OCI-M2 (cell line): Measurements from ENCODE around the gene CAMTA1.

Source experiments
- DNase-seq: peaks from one replicate; lab custom pipeline; 2025; ENCODE audit not compliant: unreplicated experiment; lab: John Stamatoyannopoulos, UW

CAMTA1 gene

DNA sequence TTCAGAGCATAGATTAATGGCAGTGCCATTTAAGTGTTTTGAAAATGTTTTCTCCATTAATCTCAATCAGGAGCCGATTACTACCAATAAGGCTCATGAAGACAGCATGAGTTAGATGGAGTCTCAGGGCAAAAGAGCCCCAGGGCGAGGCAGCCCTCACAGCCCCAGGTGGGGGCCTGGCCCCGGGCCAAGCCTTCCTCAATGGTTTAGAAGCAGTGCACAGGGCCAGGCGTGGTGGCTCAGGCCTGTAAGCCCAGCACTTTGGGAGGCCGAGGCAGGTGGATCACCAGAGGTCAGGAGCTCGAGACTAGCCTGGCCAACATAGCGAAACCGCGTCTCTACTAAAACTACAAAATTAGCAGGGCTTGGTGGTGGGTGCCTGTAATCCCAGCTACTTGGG is 637.7 kb downstream of the CAMTA1 start:
- no peak for DNase-seq

DNA sequence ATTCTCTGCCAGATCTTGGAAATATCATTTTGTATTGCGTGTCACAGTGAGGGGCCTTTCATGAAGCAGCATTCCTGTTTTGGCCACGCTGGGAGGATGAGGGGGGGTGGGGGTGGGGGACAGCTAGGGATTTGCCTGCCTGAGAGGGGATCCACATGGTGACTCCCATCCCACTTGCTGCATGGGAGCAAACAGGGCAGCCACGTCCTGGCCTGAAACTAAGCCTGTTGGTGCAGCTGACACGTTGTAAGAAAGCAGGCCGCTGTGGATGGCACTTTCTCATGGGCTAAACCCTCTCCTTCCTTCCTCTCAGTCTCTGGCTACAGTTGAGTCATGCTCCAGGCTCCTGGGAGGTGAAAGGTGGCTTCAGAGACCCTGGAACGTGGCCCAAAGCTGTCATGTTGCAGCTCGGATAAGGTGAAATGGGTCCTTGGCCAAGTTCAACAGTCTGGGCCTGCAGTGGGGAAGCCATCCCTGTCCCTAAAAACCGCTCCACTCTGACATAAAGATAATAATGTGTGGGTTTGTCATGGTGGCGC is 639.2 kb downstream of the CAMTA1 start:
- DNase-seq = no peak

DNA sequence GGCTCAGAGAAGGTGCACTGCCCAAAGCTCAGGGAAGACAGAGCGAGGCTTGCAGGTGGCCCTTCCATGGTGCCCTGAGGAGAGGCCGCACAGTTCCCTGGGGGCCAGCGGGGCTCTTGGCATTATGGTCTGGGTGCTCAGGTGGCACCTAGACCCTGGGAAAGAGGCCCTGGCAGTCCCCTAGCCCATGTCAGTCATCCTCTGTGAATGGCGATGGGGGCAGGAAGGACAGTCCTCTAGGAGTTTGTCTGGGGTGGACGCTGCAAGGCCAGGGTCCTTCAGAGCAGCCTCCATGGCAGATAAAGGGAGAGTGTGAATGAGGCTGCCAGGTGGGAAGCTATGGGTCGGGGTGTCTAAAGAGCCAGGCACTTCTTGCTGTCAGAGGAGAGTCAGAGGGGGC is 640.0 kb downstream of the CAMTA1 start:
- DNase-seq = no peak

DNA sequence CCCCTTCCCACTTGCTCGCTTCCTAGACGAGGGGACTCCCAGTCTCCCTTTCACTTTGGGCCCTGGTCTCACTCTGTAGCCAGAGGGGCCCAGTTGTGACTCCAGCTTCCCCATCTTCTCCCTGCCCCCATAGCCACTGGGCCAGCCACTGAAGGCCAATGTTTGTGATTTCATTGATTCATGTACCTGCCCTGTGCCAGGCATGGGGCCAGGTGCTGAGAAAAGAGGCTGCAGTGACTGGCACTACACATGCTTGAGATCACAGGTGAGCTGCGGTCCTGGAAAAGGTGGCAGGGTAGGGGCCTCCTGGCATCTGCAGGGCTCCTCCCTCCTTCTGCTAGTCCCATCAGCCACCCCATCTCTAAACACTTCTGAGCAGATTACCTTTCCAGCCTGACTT is 640.5 kb downstream of the CAMTA1 start:
- DNase-seq = no peak

DNA sequence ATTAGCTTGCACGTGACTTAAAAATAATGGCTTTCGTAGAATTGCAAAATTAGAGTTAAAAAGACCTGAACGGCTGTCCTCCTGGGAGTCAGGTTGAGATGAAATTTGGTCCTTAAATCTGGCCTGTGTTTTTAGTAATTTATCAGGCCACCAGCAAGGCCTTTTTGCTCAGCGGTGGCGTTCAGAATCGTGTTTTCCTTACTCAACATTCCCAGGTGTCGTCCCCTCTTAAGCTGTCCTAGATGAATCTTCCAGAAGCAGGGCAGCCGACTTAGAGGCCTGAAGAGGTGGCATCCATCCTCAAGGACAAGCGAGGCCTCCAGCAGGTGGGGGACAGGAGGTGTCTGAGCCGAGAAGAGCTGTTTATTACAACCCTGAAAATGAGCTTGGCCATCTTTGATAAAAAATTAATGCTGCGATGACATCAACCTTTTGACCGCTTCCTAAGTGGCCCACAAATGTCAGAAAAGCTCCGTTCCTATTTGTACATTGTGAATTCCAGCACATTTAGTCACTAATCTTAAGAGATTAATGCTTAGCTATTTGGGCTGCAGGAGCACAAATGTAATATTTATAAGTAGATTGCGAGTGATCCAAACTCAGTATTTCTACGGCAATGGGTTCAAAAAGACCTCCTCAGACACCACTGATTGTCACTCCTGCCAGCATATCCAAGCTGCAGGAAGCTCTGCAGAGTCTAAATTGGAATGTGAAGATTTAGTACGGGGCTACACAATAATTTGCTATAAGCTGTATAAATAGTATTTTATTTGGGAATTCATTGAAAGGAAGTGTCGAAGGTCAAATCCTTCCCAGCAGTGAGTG is 641.7 kb downstream of the CAMTA1 start:
- DNase-seq = no peak

DNA sequence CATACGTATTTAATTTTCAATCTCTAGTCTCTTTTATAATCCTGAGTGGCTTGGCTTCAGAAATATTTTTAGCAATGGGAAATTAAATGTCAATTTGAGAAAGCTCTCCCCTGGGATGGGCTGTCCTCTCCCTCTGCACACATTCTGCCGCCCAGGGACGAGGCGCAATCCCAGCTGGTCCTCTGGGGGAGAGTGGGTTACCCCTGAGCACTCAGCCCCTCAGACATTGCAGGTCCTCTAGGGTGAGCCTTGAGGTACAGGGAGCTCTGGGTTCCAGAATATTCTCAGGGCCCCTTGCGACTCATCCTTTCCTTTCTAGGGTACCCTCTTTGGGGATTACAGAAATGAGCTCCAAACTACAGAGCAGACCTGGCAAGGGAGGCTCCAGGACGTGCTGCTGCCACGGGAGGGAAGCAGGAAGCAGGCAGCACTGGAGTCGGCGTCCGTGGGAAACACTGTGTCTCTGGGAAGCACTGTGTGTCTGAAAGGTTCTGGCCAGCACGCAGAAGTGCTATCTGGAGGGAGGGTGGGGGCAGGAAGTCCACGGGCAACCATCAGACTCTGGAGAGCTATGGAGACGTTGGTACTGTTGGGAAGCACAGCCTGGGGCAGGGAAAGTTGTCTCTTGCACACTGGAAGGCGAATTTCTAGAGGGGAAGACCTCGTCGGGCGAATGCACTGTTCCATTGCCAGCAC is 642.5 kb downstream of the CAMTA1 start:
- DNase-seq = no peak

DNA sequence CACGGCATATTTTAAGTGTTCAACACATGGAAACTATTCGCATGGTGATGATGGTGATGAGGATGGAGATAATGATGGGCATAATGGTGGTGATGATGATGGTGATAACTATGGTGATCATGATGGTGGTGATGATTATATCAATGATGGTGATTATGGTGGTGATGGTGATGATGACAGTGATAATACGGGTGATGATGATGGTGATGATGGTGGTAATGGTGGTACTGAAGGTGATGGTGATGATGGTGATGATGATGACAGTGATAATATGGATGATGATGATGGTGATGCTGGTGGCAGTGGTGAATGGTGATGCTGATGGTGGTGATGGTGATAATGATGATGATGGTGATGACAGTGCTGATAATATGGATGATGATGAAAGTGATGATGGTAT is 644.0 kb downstream of the CAMTA1 start:
- no peak for DNase-seq

DNA sequence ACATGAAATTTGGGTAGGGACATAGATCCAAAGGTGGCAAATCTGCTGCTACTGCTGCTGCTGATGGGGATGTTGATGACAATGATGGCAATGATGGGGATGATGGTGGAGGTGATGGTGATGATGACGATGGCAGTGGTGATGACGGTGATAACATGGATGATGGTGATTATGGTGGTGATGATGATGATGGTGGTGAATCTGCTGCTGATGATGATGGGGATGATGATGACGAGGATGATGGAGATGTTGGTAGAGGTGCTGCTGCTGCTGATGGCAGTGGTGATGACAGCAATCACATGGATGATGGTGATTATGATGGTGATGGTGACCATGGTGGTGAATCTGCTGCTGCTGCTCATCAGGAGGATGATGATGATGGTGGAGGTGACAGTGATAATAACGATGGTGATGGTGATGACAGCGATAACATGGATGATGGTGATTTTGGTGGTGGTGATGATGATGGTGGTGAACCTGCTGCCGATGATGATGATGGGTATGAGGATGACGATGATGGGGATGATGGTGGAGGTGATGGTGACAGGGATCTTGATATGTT is 644.9 kb downstream of the CAMTA1 start:
- DNase-seq = no peak

DNA sequence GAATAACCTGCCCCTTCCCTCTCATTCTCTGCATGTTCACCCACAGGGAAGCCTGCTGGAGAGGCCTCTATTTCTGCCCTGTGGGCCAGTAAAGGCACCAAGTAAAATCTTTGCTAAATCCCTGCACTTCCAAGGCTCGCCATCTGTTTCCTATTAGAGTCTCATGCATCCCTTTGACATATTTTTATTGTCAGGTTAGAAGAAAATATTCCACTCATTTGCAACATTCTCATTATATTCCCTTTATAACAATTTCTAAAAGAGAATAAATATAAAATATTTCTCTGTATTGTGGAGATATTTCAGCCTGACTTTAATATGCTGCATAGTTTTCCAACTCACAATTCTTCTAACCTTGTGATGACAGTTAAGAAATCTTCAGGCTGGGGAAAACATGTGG is 645.4 kb downstream of the CAMTA1 start:
- DNase-seq = no peak

DNA sequence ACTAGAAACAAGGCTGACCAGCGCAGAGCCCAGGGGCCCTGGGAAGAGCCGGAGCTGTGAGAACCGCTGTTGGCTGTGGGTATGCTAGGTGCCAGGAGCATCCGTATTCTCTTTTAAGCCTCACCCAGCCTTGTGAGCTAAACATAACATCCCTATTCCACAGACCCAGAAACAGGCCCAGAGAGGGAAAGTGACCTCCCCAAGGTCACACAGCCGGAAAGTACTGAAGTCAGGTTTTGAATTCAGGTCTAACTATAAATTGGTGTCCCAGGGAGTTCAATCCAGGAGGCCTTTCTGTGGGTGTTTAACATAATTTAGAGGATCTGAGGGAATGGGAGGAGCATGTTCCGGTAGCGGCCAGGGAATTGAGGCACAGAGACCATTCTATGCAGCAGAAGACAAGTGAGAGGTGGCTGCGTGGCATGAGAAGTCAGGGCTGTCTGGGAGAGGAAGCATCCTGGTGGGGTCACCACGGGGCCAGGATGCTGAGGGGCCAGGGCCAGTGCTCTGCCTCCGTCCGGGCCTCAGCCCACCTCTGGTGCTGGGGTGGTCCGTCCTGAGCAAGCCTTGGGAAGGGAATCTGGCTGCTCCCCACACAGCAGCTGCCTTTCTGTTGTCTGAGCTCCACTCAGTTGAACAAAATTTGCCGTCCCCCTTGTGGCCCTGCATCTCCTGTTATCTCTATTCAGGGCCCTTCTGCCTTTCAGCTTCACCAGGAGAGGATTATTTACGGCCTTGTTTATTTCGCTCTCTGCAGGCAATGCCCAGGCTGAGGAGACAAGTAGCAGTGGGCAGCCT is 647.0 kb downstream of the CAMTA1 start:
- DNase-seq = no peak

DNA sequence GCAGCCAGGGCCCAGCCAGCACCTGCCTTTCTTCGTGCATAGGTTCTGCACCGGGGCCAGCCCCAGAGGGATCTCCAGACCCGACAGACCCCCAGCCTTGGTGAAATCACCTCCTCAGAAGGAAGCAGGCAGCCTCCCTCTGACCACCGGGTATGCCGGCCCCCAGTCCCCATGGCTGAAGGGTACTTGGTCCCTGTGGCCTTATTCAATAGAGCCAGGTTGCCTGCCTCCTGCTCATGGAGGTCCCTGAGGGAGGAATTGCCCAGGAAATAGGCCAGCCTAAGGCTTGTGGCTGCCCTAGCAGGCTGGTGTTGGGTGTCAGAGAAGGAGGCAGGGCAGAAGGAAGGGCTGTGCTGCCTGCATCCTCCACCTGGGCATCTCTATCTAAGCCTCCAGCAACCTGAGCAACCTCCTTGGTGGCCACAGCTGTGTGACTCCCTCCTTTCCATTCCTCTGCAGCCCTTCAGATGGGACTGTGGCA is 647.7 kb downstream of the CAMTA1 start:
- no peak for DNase-seq

DNA sequence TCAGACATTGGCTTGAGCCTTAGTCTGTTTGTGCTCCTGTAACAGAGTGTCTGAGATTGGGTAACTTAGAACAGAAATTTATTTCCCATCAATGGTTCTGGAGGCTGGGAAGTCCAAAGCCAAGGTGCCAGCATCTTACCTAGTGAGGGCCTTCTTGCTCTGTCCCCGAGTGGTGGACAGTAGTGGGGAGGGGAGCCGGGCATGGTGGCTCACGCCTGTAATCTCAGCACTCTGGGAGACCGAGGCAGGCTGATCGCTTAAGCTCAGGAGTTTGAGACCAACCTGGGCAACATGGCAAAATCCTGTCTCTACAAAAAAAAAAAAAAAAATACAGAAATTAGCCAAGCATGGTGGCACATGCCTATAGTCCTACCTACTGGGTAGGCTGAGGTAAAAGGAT is 649.3 kb downstream of the CAMTA1 start:
- DNase-seq = no peak

DNA sequence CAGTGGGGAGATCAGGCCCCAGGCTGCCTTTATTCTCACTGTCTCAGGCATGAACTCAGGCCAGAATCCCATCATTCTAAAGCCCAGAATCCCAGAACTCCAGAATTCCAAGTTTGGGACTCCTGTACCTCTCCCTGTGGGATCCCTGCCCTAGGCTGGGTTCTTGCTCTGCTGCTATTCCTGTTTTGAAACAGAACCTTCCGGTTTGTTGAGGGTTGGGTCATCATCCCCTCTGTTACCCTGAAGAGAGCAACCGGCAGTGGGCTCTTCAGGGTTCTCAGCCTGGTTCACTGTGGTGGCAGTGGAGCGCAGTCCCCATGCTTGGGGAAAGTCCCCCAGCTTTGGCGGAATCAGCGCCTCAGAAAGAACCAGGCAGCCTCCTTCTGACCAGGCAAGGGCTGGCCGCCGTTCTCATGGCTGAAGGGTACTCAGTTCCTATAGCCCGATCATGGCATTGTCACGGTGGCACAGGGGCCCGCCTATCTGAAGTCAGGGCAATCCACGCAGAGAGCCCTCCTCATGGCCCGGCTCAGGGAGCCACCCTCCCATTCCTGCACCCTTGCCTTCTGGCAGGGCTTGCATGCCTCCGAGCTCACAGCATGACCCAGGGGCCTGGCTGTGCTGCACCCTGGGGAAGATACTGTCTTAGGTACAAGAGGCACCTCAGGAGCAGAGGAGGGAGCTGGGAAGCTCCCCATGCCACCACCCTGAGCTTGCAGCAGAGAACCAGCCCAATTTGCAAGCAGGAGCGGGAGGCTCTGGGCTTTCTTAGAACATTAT is 650.2 kb downstream of the CAMTA1 start:
- no peak for DNase-seq

DNA sequence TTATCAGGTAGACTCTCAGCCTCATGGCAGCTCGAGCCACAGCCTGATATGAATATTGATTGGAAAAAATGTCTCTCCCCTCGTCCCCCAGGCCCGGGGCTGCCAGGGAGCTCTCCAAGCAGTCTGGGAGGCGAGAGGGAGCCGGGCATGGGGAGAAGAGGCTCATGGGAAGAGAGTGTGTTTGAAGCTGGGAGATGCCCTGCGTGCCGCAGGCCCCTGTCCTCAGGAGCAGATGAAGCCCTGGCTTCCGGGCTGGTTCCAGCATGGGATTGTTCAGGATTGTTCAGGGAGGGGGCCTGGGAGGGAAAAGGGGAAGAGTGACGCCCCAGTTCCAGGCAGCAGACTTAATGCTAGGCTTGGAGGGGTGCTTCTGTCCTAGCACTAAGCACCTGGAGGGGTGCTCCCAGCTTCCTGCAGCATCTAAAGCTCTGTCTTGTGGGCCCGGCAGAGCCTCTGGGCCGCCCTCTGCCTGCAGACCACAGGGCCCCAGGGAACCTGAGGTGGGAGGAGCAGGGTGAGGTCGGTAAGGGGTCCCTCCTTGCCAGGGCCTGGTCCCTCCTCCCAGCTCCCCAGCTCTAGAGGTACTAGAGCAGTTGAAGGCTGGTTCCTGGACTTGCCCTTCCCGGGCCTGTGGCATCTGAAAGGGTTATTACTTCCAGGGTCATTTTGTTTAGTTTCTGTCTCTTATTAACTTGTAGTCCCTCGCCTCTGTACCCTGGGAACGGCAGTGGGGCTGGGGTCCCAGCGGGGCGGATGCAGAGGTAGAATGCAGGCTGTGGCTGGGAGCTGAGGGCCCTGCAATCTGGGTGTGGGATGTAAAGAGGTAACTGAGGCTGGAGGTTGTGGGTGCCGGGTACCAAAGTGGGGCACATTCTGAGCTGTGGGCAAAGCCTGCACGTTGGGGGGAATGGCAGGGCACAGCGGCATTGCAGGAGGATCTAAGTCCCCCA is 651.1 kb downstream of the CAMTA1 start:
- no peak for DNase-seq

DNA sequence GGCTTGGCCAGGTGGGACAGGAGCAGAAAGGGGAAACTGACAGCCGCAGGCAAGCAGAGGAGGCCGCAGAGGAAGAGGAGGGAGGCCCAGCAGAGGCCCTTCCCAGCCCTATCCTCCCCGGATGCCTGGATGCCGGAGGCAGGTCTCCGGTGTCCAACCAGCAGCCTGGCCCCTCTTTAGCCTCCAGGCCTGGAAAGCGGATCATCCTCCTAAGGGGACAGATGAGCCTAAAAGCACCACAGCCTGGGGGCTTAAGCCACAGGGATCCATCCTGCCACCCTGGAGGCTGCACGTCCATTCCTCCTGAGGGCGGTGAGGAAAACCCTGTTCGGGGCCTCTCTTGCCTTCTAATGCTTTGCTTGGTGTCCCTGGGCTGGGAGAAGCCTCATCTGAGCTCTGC is 651.8 kb downstream of the CAMTA1 start:
- DNase-seq = no peak

DNA sequence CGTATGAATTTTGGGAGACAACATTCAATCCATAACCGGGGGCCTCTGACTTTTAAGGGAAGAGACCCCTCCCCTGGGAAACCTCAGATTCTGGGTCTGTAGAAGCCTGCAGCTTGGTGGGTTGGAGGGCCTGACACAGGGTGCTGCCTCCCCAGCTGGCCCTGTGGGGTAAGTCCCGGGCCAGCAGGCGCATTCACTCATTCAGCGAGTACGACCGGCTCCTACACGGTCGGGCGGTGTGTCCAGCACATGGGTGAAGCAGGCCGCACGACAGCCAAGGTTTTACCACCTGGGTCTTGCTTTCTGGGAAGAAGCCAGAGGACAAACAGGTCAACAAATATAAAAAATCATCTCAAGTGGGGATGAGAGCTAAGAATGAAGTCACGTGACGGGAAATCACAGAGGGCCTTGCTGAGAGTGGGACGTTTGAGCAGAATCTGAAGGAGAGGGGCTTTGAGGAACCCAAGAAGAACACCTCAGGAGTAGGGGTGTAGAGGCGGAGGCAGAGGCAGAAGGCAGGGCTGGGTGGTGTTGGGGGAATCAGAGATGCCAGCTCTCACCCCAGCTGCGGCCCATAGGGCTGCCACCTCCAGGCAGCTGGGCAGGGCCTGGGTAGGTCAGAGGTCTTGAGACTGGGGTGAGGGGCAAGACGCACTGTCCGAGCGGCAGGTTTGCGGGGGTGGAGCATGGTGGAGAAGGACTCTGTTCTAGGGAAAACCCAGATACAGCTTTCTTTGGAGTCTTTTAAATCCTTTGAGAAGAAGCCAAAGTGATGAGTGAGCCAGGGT is 652.5 kb downstream of the CAMTA1 start:
- DNase-seq = no peak

DNA sequence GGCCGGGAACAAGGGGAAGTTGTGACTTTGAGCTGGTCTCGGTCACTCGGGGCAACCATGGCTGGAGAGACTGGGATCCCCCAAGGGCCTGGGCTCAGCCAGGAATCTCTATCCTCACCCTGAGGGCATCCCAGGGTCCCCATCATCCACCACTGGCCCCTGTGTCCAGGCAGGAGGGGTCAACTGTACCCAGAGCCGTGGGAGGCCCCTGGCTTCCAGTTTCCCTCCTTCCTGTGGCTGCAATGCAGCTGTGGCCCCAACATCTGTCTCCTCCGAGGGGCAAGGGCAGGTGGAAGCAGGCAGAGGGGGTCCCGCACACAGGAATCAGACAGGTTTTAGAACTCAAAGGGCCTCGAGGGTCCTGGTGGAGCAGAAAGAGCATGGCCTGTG is 653.1 kb downstream of the CAMTA1 start:
- DNase-seq = no peak

DNA sequence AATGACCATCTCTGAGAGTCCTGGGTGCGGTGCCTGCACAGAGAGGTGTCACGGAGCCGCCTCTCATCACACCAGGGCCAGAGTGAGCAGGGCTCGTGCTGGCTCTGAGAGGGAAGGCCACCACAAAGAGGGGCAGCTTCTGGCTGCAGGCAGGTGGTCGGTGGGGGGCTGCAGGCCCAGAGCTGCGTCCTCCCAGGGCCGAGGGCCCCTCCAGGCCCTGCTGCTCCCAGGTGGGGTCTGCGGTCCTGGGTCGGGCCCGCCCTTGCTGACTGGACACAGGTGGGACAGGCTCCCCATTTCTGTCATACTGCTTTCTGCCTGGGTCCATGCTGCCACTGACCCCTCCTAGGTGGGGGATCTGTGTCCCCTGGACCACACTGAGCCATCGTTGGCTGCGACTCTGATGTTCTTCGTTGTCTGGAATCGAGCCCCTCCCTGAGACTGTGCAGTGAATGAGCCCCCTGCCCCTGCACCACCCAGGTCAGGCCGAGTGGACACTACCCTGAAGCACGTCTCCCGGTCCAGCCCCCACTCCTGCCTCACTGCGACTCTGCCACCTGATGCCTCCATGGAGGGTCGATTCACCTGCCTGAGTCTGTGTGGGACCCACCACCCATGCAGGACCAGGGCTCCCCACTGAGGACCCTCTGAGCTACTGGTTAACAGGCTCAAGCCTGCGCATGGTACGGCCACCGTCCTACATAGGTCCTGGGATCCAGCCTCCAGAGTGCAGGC is 653.8 kb downstream of the CAMTA1 start:
- DNase-seq = no peak
